ENCODE measurements around the gene DLGAP1. TPM values are rescaled to one million over a fixed set of nuclear protein-coding genes. Genes with fewer than 3 reads are reported as not detected.

Gene DLGAP1
- total and polyA plus RNA-seq, 2 of the 8 experiments (the other 6 are each of a cell fraction or from before 2014, with no cell fraction given) = 11.8 to 16.9 TPM

GRCh38 chr18:3824101-3824500 lies 631.0 kb downstream of the DLGAP1 start:
- Histone ChIP-seq H2AFZ (ENCODE audit: low read length) (no peak overlapping the region), H4K5ac (ENCODE audit: insufficient read length, low read depth, low read length) (no peak overlapping the region), H3K9me3 (ENCODE audit: insufficient read depth in 2 of 2, low read depth in 1 of 2, low read length in 1 of 2) (no peaks in the 10 kb centered on the region), H2AK5ac (ENCODE audit: low read depth, low read length) (no peak overlapping the region), H3K79me1 (ENCODE audit: low read depth, low read length) (no peaks in the 10 kb centered on the region), H2BK15ac (ENCODE audit: low read length) (no peak overlapping the region), H2BK12ac (ENCODE audit: low read depth, low read length) (no peak overlapping the region), H3K79me2 (ENCODE audit: control insufficient read depth in 1 of 2, insufficient read depth in 2 of 2, low read length in 2 of 2) (no peaks in the 10 kb centered on the region), H3K56ac (replicated peaks; ENCODE audit: insufficient read length, low read depth, low read length) (no peak overlapping the region), H3K23ac (ENCODE audit: insufficient read length) (no peak overlapping the region), H3K18ac (ENCODE audit: extremely low read depth, low read length) (no peak overlapping the region), H3K4me1 (replicated peaks in 1 of 4; ENCODE audit: control insufficient read depth in 3 of 4, insufficient read depth in 4 of 4, low read length in 3 of 4) (peaks cover 0 to 9% (median 4%) of the 10 kb centered on the region in 4 experiments; a peak in 5 of 7 replicates), H3K23me2 (ENCODE audit: low read depth, low read length) (no peaks in the 10 kb centered on the region), H3K4me2 (ENCODE audit: insufficient read depth in 1 of 2, low read depth in 2 of 2, low read length in 2 of 2) (no peak overlapping the region), H3K4me3 (ENCODE audit: extremely low read depth in 1 of 4, insufficient read depth in 2 of 4, low read depth in 3 of 4, low read length in 4 of 4) (no peak overlapping the region), H4K91ac (replicated peaks; ENCODE audit: insufficient read length, low read length) (no peak overlapping the region), H3K14ac (ENCODE audit: insufficient read length) (no peak overlapping the region), H4K20me1 (replicated peaks in 1 of 2; ENCODE audit: control insufficient read depth in 1 of 2, insufficient read depth in 2 of 2, low read length in 2 of 2) (no peaks in the 10 kb centered on the region), H3K9ac (replicated peaks in 1 of 4; ENCODE audit: extremely low read depth in 1 of 4, low read depth in 3 of 4, low read length in 3 of 4) (no peak overlapping the region), H2BK20ac (ENCODE audit: low read length) (no peak overlapping the region), H3K4ac (replicated peaks; ENCODE audit: insufficient read length, low read depth, low read length) (no peak overlapping the region), H3K27ac (ENCODE audit: low read depth, low read length) (no peak overlapping the region), H2BK5ac (ENCODE audit: low read depth, low read length) (no peak overlapping the region), H3K36me3 (ENCODE audit: control insufficient read depth in 2 of 4, insufficient read depth in 4 of 4, low read length in 3 of 4) (no peaks in the 10 kb centered on the region), H4K8ac (ENCODE audit: extremely low read depth, insufficient read depth, low read length) (no peak overlapping the region), H2BK120ac (replicated peaks; ENCODE audit: low read depth, low read length) (no peak overlapping the region), H3K27me3 (replicated peaks in 1 of 4; ENCODE audit: control insufficient read depth in 3 of 4, extremely low read depth in 1 of 4, insufficient read depth in 3 of 4, low read length in 3 of 4) (peaks cover 0 to 1% (median 0%) of the 10 kb centered on the region in 4 experiments; a peak in 1 of 7 replicates)
- CTCF ChIA-PET (ENCODE audit: partially characterized antibody) = interaction anchor here (0.7 to 2.8 kb wide), 4 partner anchors 9 to 158 kb away, joined by 3 to 13 read pairs (median 8); no protein-coding TSS in a partner anchor
- no peak for FAIRE-seq
- no peak for DNase-seq (ENCODE audit: low read depth in 1 of 2, low spot score in 2 of 2)
- POLR2A ChIA-PET (ENCODE audit: partially characterized antibody) = no interaction called here
- TF ChIP-seq POLR2AphosphoS5 (IDR thresholded peaks at IDR 0.05; ENCODE audit: low read depth, low read length) (no peak), CTBP2 (IDR thresholded peaks at IDR 0.05; ENCODE audit: borderline replicate concordance, insufficient read depth, insufficient read length, low read length) (no peak), SIN3A (conservative IDR thresholded peaks at IDR 0.05 in 1 of 2, IDR thresholded peaks at IDR 0.05 in 1 of 2; ENCODE audit: low read depth in 1 of 2, low read length in 2 of 2) (no peak), YY1 (IDR thresholded peaks at IDR 0.05; ENCODE audit: low read depth, low read length) (no peak)
- TF ChIP-seq, protein P1, sequence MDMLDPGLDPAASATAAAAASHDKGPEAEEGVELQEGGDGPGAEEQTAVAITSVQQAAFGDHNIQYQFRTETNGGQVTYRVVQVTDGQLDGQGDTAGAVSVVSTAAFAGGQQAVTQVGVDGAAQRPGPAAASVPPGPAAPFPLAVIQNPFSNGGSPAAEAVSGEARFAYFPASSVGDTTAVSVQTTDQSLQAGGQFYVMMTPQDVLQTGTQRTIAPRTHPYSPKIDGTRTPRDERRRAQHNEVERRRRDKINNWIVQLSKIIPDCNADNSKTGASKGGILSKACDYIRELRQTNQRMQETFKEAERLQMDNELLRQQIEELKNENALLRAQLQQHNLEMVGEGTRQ (IDR thresholded peaks at IDR 0.05; ENCODE audit: low read length) = no peak
